ENCODE data around the gene NTSR1.
A peak's percentile ranks its signal among the peaks of the same experiment; 100 is the strongest.

NTSR1 gene

GRCh38 chr20:62772103-62772611, 63.5 kb downstream of the NTSR1 start:
- no peak for DNase-seq (ENCODE audit: low spot score)

DNA sequence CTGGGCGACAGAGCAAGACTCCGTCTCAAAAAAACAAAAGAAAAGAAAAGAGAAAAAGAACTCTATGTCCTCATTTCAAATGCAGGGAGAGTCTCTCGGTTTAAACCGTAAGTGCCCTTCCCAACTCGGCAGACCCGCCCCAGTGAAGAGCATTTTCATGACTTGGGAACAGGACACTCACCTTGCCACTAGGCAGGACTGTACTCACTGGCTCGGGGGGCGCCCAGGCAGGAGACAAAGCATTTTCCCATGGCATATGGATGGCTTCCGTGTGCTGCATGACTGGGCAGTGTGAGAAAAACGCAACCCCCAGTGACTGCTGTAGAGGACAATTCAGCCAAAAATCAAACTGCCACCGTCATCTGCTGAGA, 64.0 kb downstream of the NTSR1 start:
- DNase-seq (ENCODE audit: low spot score), result peak; percentile 7

GRCh38 chr20:62772990-62773844, 64.6 kb downstream of the NTSR1 start:
- DNase-seq (ENCODE audit: low spot score), result peak; percentile 24

GRCh38 chr20:62773845-62774714, 65.4 kb downstream of the NTSR1 start:
- DNase-seq (ENCODE audit: low spot score), result no peak

DNA sequence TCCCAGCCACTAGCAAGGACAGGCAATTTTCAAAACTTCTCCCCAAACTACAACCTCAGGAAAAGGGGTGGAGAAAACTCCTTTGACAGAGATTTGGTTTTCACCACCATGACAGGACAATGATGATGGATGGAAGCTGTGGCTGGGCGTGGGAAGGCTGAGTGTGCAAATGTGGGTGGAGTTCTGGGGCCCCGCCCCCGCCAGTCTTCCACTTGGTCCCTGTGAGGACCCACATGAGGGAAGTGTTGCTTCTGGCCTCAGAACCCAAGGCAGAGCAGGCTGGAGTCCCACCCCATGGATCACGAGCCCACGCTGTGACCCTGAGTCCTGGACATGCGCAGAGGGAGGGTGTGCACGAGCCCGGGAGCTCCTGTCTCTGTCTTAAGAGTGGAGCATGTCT, 66.1 kb downstream of the NTSR1 start:
- DNase-seq (ENCODE audit: low spot score), result peak; percentile 11

- DNase-seq (ENCODE audit: low spot score), result no peak
Measured at GRCh38 chr20:62775206-62775605, 66.6 kb downstream of the NTSR1 start.

DNA sequence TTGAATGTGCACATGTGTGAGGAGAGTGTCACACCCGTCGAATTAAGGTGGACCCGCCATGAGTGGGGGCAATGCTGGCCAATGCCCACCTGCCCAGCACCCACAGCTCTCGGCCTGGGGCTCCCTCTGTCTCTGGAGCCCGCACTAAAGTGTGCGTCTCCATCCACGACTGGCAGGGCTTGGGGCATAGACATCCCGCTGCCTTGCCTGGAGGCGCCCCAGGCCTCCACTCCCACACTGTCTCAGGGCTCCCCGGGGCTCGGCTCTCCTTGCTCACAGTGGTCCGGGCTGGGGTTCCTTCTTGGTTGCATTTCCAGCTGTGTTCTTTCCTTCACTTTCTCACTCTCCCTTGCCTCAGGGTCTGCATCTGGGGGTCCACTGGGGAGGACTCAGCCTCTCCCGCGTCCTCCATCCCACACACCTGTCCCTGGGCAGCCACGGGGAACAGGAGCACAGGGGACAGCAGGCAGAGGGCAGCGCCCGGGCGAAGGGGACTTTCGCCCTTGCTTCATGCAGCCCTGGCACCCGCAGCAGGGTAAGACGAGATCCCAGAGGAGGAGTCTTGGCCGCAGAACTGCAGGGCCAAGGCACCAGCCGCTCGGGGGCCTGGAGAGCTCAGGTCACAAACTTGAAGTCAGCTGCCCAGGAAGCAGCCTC, 67.5 kb downstream of the NTSR1 start:
- peak; percentile 29 for DNase-seq (ENCODE audit: low spot score)

GRCh38 chr20:62776692-62777527, 68.3 kb downstream of the NTSR1 start:
- peak; percentile 77 for DNase-seq (ENCODE audit: low spot score)

DNA sequence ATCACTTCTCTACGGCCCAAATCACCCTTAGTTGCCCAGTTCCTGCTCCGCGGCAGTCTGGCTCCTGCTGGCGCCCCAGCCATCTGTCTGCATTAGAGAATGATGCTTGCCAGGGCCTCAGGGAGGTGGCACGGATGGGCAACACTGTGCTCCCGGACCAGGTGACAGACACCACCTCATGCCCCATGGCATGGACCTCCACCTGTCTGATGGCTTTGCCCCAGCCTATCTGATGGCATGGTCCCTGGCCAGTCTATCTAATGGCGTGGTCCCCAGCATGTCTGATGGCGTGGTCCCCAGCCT, 68.8 kb downstream of the NTSR1 start:
- no peak for DNase-seq (ENCODE audit: low spot score)

- no peak for DNase-seq (ENCODE audit: low spot score)
Measured at GRCh38 chr20:62778058-62778457, 69.4 kb downstream of the NTSR1 start.

DNA sequence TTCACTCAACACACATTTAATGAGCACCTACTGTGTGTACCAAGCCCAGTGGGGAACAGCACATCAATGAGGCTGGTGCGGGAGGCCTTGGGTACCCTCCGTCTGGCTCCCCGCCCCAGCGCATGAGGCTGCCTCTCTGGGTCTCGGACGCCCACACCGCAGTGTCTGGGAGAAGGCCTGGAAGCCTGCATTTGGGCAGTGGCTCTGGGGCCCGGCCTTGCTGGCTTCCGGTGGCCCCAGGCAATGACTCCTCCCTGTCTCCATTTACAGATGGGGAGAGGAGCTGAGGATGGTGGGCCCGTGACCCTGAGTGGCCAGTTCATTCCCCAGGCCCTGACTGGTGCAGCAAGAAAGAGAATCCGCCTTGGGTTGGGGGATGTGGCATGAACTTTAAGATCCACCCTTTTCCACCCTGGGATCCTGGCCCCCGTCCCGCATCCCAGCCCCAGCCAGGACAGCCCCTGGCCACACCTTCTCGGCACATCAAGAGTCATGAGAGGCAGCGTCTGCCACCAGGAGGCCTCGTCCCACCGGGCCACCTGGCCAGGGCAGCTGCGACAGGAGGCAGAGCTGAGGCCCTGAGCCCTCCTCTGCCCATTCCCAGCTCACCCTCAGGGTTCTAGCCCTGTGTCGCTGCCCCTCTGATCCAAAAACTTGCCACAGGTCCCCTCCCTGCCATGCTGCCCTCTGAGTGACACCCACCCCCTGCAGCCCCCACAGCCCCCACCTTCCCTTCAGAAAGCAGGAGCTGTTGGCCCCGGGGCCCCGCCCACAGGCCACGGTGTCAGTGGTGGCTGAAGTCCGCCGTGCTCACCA, 70.2 kb downstream of the NTSR1 start:
- DNase-seq (ENCODE audit: low spot score), result peak; percentile 61

DNA sequence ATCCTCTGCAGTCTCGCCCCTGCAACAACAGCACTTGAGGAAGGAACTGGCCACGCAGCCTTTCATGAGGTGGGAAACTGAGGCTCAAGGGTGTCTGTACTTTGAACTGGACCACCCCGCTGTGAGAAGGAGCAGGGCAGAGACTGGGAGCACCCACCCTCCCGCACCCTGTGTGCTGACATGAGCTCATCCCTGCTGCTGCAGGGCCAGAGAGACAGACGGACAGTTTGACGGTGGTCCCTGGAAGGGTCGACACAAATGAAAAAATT, 70.7 kb downstream of the NTSR1 start:
- no peak for DNase-seq (ENCODE audit: low spot score)

- DNase-seq (ENCODE audit: low spot score), result no peak
Measured at GRCh38 chr20:62780204-62780603, 71.6 kb downstream of the NTSR1 start.

DNA sequence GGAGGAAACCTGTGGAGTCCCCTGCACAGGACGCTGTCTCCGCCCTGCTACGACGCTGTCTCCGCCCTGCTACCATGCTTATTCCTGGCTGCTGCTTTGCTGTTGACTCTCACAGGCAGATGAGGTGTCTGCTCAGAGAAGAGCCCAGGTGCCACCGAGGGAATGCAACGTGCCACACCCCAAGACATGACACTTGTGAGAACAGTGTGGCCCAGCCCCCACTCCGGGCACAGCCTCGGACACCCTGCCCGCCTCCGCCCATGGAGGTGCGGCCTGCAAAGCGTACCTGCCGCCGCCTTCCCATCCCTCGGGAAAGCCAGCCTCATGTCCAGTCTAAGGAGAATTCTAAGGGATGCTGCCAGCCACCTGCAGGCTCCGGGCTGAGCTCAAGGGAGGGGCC, 72.1 kb downstream of the NTSR1 start:
- no peak for DNase-seq (ENCODE audit: low spot score)

- peak; percentile 25 for DNase-seq (ENCODE audit: low spot score)
Measured at GRCh38 chr20:62782149-62782892, 73.7 kb downstream of the NTSR1 start.

GRCh38 chr20:62782893-62783278, 74.2 kb downstream of the NTSR1 start:
- DNase-seq (ENCODE audit: low spot score), result no peak

GRCh38 chr20:62784497-62784896, 75.9 kb downstream of the NTSR1 start:
- DNase-seq (ENCODE audit: low spot score), result no peak

- DNase-seq (ENCODE audit: low spot score), result no peak
Measured at GRCh38 chr20:62785393-62785792, 76.8 kb downstream of the NTSR1 start.

DNA sequence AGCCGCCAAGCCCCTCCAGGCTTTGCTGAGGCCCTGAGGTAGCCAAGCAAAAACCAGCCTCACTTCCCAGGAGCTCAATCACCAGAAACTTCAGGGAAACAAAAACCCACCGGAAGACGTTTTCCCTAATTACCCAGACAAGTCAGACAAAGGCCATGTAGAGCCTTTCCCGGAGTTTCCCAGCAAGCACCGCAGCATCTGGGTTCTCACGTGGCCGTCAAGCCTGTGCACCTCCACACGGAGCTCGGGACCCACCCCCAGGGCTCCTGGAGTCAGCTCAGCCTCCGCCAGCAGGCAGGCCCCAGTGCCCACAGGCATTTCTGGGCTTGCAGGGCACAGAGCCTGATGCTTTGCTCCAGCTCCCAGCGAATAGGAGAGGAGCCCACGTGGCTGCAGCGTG, 77.5 kb downstream of the NTSR1 start:
- no peak for DNase-seq (ENCODE audit: low spot score)

GRCh38 chr20:62787321-62787720, 78.7 kb downstream of the NTSR1 start:
- no peak for DNase-seq (ENCODE audit: low spot score)

All from iPS-NIHi11 (cell line).